ENCODE data around the gene FAM9B.

The FAM9B gene

DNA sequence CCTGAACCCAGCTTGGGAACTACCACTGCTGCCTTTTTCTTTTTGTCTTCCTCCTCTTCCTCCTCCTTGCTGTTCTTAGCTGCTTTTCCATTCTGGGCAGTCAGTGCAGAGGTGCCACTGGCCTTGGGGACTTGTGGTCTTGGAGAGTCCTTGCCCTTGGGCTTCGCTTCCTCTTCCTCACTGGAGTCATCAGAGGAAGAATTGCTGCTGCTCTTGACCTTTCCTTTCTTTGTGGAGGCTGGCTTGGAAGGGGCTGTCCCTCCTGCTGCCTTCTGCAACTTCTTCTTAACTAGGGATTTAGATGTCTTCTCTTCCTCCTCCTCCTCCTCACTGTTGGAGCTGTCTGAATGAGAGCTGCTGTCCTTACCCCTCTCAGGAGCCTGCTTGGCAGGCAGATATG, 53.2 kb downstream of the FAM9B start:
- Histone ChIP-seq H4K91ac (ENCODE audit: low read depth, low read length) (no peak overlapping the region), H2BK12ac (ENCODE audit: low read length) (no peak overlapping the region), H4K8ac (ENCODE audit: low read depth, low read length) (no peak overlapping the region), H3K4ac (ENCODE audit: low read depth, low read length) (no peak overlapping the region), H3K27ac (ENCODE audit: low read depth, low read length) (no peak overlapping the region), H3K4me1 (ENCODE audit: control insufficient read depth in 1 of 2, insufficient read depth in 2 of 2, low read length in 2 of 2) (no peaks in the 10 kb centered on the region), H3K14ac (ENCODE audit: low read length) (no peak overlapping the region), H3K9me3 (ENCODE audit: insufficient read depth, low read depth, low read length) (no peaks in the 10 kb centered on the region), H3K4me2 (ENCODE audit: low read length) (no peak overlapping the region), H3K18ac (ENCODE audit: low read length) (no peak overlapping the region), H3K4me3 (ENCODE audit: low read depth, low read length) (no peak overlapping the region), H3K79me2 (ENCODE audit: control insufficient read depth, insufficient read depth, low read length, poor library complexity) (no peaks in the 10 kb centered on the region), H4K12ac (ENCODE audit: low read depth, low read length) (no peak overlapping the region), H2AK5ac (ENCODE audit: low read length) (no peak overlapping the region), H3K36me3 (ENCODE audit: control insufficient read depth in 1 of 2, insufficient read depth in 2 of 2, low read length in 2 of 2) (no peaks in the 10 kb centered on the region), H3K79me1 (ENCODE audit: low read length) (no peaks in the 10 kb centered on the region), H2BK120ac (ENCODE audit: insufficient read depth, low read length, poor library complexity) (no peak overlapping the region), H3K23ac (ENCODE audit: low read length) (no peak overlapping the region), H3K9ac (ENCODE audit: low read length) (no peak overlapping the region), H2BK5ac (ENCODE audit: low read depth, low read length, poor library complexity) (no peak overlapping the region), H2AFZ (ENCODE audit: insufficient read depth, low read length, poor library complexity) (no peak overlapping the region), H3K27me3 (ENCODE audit: insufficient read depth, low read length) (no peaks in the 10 kb centered on the region)
- no CpG with 5 or more reads among the region's 1 CpG for WGBS (ENCODE audit: extremely low coverage, insufficient coverage, insufficient read length)
- no peak for DNase-seq
